ENCODE measurements around the gene CEPT1. TPM values are rescaled to one million over a fixed set of nuclear protein-coding genes. Genes with fewer than 3 reads are reported as not detected.

CEPT1 gene
- total and polyA plus RNA-seq, 9 of the 15 experiments (the other 6 are each of a cell fraction or from before 2014, with no cell fraction given), result 24.4 to 72.6 (median 42.4) TPM

DNA sequence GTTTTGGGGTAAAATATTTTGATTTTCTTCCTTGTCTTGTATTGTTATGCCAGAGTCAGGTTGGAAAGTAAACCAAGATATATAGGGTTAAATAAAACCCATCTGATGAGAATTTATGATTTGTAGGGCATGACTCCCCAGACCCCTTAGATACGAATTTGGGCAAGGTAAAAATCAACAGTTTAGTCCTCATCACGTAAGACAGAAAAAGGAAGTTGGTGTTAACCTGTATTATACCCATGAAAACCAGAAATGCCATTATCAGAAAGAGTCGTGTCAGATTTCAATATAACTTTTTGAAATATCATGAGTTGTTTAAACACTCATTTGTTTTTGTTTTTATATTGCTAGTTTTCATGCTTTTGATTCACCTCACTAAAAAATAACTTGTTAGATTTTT lies 11.8 kb downstream of the CEPT1 start (continued):
- TF ChIP-seq AFF1 (IDR thresholded peaks at IDR 0.05; ENCODE audit: low read depth in 1 of 2, partially characterized antibody in 2 of 2), result no peak

GRCh38 chr1:111154021-111154999 lies 14.3 kb downstream of the CEPT1 start:
- FAIRE-seq, result peak; percentile 52
- BruUV-seq (replicated peaks), result no TSS peak

More at GRCh38 chr1:111154021-111154999, 14.3 kb downstream of the CEPT1 start:
- H3K9me3 ChIP-seq (replicated peaks; ENCODE audit: control insufficient read depth, insufficient read depth, low read depth, low read length), result no peaks in the 10 kb centered on the region
- CTCF ChIA-PET (ENCODE audit: low intra/inter-chr PET ratio), result no interaction called here
- H3K27me3 ChIP-seq (ENCODE audit: control insufficient read depth in 2 of 2, insufficient read depth in 2 of 2, low read length in 2 of 2), result no peaks in the 10 kb centered on the region
- H3K4me2 ChIP-seq (ENCODE audit: insufficient read depth, low read length), result no peak overlapping the region
- no peak overlapping the region for H3K27ac ChIP-seq (ENCODE audit: extremely low read depth, low read depth, low read length)
- no peak overlapping the region for H3K9ac ChIP-seq (ENCODE audit: insufficient read depth in 1 of 2, low read depth in 2 of 2, low read length in 2 of 2)
- in situ Hi-C loops (cut with MboI) (no loop called here), intact Hi-C loops (cut with micrococcal nuclease) (no loop called here)
- H3K79me2 ChIP-seq (ENCODE audit: control insufficient read depth, insufficient read depth, low read length), result peaks cover 85% of the 10 kb centered on the region
- TF ChIP-seq CREB3L1 (IDR thresholded peaks at IDR 0.05; ENCODE audit: borderline replicate concordance, low read depth), result no peak
- TF ChIP-seq SPI1 (IDR thresholded peaks at IDR 0.05; ENCODE audit: borderline replicate concordance, low read depth, low read length), result peak; percentile 81
- TF ChIP-seq ZNF324 (CRISPR knock-in tag; IDR thresholded peaks at IDR 0.05), result 0 out of 2 replicates have a peak, but pooled peaks have one; percentile 19
- no peak for DNase-seq (ENCODE audit: extremely low read depth in 1 of 4, low spot score in 3 of 4)
- peaks cover 78% of the 10 kb centered on the region for H3K36me3 ChIP-seq (ENCODE audit: control insufficient read depth, insufficient read depth, low read length)
- no peak overlapping the region for H2AFZ ChIP-seq (ENCODE audit: low read depth, low read length)
- H3K4me1 ChIP-seq (replicated peaks in 1 of 2; ENCODE audit: control insufficient read depth in 2 of 2, insufficient read depth in 2 of 2, low read length in 2 of 2), result no peaks in the 10 kb centered on the region
- 91% methylated on average over 5 of the region's 5 CpGs for WGBS (ENCODE audit: insufficient coverage, low coverage, missing lambda C conversion rate)
- H4K20me1 ChIP-seq (replicated peaks; ENCODE audit: control insufficient read depth, insufficient read depth, low read length), result peaks cover 6% of the 10 kb centered on the region; the same call in 1 of the 2 replicates
- no peak overlapping the region for H3K4me3 ChIP-seq
- ATAC-seq, result no peak
- POLR2A ChIA-PET, result interaction anchor here (0.6 to 1.6 kb wide), 2 partner anchors 12 to 28 kb away, joined by 3 to 5 read pairs; no protein-coding TSS in a partner anchor
- H3K9me1 ChIP-seq (ENCODE audit: control insufficient read depth, insufficient read depth, low read length), result no peaks in the 10 kb centered on the region

Measured in K562 (cell line).